Transverse colon (tissue), 4 donors: ENCODE measurements around the gene AP4B1.

ENCODE experiments used
- POLR2A ChIP-seq: fragments of 450-650 bp; IDR thresholded peaks from one replicate; pipeline ENCODE4 v1.6.1; 2016; ENCODE audit warnings: antibody characterized with exemption, mild to moderate bottlenecking, moderate library complexity
- POLR2AphosphoS5 ChIP-seq, 3 donors: sonication (generic); formaldehyde crosslinking; IDR thresholded peaks; one replicate each; pipeline ENCODE4 v1.6.1; 2016; ENCODE audit warnings: antibody characterized with exemption in 3 of 3
- TF ChIP-seq, protein P1 (sequence below), 5 experiments: fragments of 200-600 bp in 3 of 5; fragments of 450-650 bp in 2 of 5; sonication (generic) in 3 of 5; IDR thresholded peaks; 1 replicate in 2 of 5; 2 replicates in 3 of 5; pipeline ENCODE4 v1.5.1; 2016 to 2017; ENCODE audit warnings: antibody characterized with exemption in 5 of 5, inconsistent platforms in 3 of 5, mild to moderate bottlenecking in 2 of 5, moderate library complexity in 1 of 5

GRCh38 chr1:113945329-113945728 is 40.7 kb upstream of the AP4B1 start:
- TF ChIP-seq, protein P1, sequence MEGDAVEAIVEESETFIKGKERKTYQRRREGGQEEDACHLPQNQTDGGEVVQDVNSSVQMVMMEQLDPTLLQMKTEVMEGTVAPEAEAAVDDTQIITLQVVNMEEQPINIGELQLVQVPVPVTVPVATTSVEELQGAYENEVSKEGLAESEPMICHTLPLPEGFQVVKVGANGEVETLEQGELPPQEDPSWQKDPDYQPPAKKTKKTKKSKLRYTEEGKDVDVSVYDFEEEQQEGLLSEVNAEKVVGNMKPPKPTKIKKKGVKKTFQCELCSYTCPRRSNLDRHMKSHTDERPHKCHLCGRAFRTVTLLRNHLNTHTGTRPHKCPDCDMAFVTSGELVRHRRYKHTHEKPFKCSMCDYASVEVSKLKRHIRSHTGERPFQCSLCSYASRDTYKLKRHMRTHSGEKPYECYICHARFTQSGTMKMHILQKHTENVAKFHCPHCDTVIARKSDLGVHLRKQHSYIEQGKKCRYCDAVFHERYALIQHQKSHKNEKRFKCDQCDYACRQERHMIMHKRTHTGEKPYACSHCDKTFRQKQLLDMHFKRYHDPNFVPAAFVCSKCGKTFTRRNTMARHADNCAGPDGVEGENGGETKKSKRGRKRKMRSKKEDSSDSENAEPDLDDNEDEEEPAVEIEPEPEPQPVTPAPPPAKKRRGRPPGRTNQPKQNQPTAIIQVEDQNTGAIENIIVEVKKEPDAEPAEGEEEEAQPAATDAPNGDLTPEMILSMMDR (IDR thresholded peaks at IDR 0.05), result no peak
- TF ChIP-seq POLR2A (no peak), POLR2AphosphoS5 (IDR thresholded peaks at IDR 0.05) (no peak)
